ENCODE data around the gene MAPK7.

- TF ChIP-seq CTCF (IDR thresholded peaks at IDR 0.05 in 4 of 5, conservative IDR thresholded peaks at IDR 0.05 in 1 of 5) (no peak), POLR2A (IDR thresholded peaks at IDR 0.05) (no peak)
Observed at GRCh38 chr17:19332371-19333131, 45.7 kb upstream of the MAPK7 start.

Data from gastrocnemius medialis (tissue), 4 donors.